GM18870 (cell line): ENCODE data around the gene LSR.
"Not testable (repeated sequence)": the region's sequence is repeated elsewhere in the genome, so short reads cannot be mapped to it uniquely, and the experiment has no call there.

Experiments used
- ATAC-seq: cut with Tn5 transposase; IDR thresholded peaks from one replicate; pipeline ENCODE4 v1.9.1; 2021; ENCODE audit warnings: moderate library complexity; ENCODE audit not compliant: unreplicated experiment

Gene LSR

DNA sequence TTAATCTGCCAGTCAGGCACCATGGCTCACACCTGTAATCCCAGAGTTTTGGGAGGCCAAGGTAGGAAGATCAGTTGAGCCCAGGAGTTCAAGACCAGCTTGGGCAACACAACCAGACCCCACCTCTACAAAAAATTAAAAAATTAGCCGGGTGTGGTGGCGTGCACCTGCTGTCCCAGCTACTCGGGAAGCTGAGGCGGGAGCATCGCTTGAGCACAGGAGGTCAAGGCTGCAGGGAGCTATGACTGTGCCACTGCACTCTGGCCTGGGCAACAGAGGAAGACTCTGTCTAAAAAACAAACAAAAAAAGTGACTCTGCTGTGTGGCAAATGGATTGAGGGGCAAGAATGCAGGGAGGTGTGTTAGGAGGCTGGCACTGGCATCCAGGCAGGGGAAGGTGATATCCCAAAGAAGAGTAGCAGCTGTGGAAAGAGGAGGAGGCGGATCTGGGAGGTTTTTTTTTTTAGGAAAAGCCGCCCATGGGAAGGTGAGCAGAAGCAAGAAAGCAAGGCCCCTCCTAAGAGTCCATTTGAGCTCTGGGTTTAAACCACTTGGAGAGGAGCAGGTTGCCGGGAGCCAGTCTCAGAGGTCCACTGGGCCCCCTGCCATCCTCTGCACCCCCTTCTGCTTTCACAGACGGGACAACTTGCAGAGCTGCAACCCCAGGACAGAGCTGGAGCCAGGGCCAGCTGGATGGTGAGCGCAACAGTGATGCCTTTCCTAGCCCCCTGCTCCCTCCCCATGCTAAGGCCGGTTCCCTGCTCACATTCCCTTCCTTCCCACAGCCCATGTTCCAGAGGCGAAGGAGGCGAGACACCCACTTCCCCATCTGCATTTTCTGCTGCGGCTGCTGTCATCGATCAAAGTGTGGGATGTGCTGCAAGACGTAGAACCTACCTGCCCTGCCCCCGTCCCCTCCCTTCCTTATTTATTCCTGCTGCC, 35.6 kb downstream of the LSR start:
- no peak for ATAC-seq

DNA sequence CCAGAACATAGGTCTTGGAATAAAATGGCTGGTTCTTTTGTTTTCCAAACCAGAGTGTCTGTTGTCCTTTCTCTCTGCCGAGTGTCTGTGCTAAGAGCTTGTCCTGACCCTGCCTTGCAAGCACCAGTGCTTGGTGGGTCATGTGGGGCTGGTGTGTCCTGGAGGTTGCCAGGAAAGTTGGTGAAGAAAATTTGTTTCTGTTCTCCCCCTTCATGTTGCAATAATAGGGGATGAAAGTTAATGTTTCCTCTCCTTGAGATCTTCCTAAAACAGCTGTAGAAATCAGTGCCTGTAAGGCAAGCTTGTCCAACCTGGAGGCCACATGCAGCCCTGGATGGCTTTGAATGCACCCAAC, 36.3 kb downstream of the LSR start:
- ATAC-seq, result no peak

DNA sequence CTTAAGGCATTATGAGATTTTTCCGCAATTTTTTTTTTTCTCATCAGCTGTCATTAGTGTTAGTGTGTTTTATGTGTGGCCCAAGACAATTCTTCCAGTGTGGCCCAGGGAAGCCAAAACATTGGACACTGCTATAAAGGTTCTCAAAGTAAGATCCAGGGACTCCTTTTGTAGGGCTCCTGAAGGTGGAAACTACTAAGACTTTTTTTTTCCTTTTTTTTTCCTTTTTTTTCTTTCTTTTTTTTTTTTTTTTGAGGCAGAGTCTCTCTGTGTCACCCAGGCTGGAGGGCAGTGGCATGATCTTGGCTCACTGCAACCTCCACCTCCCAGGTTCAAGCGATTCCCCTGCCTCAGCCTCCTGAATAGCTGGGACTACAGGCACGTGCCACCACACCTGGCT, 36.7 kb downstream of the LSR start:
- not testable (repeated sequence) for ATAC-seq

DNA sequence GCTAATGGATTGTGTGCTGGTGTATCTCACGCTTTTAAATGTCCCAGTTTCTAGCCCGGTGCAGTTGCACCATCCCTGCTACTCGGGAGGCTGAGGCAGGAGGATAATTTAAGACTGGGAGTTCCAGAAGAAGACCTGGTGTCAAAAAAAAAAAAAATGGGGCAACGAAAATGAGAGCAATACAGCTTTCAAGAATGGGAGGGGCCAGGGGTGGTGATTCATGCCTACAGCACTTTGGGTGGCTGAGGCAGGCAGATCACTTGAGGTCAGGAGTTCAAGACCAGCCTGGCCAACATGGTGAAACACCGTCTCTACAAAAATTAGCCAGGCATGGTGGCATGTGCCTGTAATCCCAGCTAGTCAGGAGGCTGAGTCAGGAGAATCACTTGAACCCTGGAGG, 37.3 kb downstream of the LSR start:
- not testable (repeated sequence) for ATAC-seq

DNA sequence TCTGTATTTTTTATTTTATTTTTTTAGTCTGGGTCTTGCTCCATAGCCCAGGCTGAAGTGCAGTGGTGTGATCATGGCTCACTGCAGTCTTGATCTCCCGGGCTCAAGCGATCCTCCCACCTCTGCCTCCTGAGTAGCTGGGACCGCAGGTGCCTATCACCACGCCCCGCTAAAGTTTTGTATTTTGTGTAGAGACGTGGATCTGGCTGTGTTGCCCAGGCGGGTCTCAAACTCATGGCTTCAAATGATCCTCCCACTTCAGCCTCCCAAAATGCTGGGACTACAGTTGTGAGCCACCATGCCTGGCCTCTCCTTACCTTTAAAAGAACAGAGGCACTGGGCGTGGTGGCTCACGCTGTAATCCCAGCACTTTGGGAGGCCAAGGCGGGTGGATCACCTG, 38.9 kb downstream of the LSR start:
- ATAC-seq, result no peak

DNA sequence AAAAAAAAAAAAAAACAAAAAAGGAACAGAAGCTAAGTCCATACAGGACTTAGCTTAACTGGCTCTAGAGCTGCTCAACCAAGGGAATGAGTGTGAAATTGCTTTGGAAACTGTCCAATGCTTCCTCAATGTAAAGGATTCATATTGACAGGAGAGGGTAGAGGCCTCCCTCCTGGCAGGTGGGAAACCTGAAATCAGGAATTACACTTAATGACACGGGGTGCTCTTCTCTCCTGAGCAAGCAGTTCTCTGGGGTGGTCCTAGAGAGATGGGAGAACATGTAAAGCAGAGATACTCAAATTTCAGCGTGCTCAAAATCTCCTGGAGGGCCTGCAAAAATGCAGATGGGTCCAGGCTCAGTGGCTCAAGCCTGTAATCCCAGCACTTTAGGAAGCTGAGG, 39.5 kb downstream of the LSR start:
- ATAC-seq, result no peak

DNA sequence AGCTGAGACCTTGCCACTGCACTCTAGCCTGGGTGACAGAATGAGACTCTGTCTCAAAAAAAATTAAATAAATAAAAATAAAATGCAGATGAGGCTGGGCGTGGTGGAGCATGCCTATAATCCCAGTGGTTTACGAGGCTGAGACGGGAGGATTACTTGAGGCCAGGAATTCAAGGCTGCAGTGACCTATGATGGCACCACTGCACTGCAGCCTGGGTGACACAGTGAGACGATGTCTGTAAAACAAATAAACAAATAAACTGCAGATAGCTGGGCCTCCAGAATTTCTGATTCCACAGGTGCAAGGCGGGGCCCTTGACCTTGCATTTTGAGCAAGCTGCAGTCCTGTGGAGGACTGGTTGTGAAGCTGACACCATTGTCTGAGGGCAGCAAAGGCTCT, 40.1 kb downstream of the LSR start:
- no peak for ATAC-seq

DNA sequence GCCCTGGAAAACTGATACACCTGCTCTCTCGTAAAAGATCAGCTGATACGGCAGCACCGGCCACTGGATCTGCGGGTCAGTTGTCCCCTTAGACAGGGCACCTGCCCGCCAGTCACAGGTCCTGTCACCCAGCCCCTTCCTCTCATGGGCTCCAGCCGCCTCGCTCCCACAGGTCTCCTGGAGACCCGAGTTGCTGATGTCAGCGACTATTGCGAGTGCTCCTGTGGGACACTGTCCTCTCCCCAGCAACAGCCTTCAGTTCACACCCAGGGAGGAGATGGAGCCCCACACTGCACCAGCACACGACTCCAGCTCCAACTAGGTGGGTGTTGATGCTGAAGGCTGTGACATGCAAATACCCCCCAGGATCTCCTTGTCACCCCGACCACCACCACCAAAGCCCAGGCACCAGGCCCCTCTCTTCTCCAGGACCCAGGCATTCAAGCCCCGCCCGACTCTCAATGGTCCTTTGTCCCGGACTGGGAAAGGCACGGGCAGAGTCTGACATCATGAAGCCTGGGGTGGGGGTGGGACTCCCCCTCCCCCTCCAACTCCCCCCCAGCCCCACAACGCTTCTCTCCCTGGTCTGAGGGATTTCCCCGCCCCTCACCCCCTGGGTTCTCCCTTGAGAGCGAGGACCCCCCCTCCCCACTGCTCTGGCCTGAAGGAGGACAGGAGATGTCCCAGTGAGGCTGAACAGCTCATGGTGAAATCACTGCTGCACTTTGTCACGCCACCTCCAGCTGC, 41.8 kb downstream of the LSR start:
- no peak for ATAC-seq

DNA sequence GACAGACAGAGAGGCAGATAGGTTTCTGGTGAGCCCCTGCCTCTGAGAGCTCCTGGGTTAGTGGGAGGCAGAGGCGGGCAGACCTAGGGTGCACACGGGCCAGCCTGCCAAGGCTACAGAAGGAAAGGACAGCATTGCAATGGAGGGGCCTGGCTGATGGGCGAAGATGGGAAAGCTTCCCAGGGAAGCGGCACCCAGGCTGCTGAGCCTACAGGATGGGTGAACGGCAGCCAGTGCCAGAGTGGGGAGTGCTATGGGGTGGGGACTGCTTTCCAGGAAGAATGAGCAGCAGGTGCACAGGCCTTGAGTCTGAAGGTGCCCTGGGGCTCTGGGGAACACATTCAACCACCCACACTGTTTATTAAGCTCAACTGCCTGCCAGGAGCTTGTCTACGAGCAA, 42.5 kb downstream of the LSR start:
- no peak for ATAC-seq

DNA sequence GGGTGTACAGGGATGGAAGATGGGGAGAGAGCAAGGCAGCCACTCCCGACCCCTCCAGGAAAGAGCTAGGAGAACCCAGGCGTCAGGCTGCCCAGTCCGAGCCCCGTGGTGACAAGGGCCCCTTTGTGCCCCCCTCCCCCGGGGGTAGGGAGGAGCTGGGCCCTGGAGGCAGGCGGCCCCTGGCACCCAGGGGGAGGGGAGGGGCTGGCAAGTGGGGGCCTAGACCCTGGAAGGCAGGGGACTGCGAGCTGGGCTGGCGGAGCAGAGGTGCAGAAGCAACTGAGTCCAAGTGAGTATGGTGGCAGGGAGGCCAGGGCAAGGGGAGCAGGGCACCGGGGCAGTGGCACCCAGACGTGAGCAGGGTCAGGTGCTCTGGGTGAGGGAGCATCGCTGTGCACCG, 43.1 kb downstream of the LSR start, which contains the start of gene MAG:
MAG (plus strand) TSS at position 246 of the 400 bp plus-strand sequence. CDS start 3,248 bp downstream, outside the sequence.
- ATAC-seq, result no peak

DNA sequence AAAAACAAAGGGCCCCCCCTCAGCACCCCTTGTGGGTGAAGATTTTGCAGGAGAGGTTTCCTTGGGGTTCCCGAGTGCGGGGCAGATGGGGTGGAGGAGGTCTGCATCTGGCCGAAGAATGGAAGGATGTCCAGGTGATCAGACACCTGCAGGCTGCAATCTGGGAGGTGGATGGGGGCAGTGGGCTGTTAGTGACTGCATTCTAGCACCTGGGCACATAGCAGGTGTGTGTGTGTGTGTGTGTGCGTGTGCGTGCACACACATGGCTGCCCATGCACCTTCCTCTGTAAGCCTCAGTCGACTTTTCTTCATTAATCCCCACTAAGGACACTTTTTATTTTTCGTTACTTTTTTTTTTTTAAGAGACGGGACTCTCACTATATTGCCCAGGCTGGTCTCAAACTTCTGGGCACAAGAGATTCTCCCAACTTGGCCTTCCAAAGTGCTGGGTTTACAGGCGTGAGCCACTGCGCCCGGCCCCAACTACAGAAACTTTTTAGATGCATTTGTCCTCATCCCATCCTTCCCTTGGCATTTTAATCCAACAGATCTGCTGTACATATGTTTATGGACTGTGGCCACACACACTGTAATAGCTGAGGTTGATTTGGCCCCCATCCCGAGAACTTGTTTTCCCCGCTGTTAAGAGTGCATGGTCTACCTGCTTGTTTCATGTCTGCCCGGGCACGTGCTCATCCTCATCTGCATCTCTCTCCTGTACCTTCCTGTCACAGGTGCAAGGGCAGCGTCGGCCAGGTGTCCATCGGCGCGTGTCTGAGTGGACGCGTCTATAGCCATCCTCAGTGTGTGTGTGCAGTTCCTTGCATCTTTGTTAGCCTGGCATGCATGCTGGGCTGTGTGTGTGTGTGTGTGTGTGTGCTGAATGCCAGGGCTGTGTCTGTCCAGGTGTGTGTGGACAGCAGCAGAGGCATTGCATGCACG, 43.9 kb downstream of the LSR start:
- no peak for ATAC-seq

DNA sequence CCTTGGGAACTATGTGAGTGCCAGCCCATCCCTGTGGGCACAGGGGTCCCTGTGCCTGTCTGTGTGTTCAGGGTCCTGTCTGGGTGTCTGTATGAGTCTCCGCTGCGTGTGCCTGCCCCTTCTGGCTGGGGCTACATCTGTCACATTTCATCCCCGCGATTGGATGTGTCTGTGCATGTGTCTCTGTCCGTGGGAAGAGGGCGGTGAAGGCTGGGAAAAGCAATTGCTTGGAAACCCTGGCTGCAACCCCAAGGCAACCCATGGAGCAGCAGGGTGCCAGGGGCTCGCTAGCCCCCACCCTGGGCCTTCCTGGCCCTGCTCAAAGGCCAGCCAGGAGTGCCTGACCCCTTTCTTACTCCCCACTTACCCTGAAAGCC, 44.5 kb downstream of the LSR start:
- ATAC-seq, result no peak

DNA sequence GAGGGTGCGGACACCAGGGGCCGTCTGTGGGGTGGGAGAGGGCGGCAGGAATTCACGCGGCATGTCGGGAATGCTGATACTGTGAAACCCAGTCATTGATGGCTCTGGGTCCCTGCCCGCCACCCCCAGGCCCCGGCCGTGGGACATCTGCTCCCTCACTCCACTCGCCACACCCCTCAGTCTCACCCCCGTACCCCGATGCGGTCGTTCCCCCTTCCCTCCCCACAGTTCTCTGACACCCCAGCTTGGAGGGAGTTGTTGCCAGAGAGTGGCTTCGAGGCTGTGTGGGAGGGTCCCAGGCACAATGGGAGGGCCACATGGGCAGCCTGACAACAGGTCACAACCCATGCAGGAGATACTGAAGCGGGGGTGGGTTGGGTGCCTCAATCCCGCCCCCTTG, 45.0 kb downstream of the LSR start:
- ATAC-seq, result no peak

DNA sequence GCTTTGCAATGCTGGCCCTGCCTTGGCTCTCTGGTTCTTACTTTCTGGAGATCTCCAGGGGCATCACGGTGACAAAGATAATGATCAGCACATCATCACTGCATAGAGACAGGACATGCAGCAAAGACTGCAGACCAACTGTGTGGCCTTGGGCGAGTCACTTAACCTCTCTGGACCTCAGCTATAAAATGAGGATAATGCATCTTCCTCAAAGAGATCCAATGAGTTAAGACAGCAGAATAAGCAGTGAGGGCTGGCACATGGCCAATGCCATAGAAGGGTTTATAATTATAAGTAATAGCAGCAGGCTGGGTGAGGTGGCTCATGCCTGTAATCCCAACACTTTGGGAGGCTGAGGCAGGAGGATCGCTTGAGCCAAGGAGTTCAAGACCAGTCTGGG, 45.5 kb downstream of the LSR start:
- ATAC-seq, result no peak

DNA sequence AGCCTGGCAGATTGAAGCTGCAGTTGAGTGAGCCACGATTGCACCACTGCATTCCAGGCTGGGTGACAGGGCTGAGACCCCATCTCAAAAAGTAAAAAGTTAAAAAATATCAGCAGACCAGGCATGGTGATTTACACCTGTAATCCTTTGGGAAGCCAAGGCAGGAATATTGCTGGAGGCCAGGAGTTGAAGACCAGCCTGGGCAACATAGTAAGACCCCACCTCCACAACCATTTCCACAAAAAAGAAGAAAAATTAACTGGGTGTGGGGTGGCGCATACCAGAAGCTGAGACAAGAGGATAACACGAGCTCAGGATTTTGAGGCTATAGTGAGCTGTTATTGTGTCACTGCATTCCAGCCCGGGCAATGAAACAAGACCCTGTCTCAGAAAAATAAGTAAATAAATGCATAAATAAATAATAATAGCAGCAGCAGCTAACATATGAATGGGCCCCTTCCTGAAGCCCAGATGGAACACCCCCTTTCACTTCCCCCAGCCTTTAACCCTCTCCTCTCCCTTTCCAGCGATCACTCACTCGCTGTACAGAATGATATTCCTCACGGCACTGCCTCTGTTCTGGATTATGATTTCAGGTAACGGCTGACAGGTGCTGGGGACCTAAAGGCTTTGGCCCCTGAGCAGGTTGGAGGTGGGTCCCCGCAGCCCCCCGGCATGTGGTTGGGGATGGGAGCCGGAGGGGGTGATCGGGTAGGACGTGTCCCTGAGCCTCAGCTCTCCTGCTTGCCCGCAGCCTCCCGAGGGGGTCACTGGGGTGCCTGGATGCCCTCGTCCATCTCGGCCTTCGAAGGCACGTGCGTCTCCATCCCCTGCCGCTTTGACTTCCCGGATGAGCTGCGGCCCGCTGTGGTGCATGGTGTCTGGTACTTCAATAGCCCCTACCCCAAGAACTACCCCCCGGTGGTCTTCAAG, 46.3 kb downstream of the LSR start:
- no peak for ATAC-seq

DNA sequence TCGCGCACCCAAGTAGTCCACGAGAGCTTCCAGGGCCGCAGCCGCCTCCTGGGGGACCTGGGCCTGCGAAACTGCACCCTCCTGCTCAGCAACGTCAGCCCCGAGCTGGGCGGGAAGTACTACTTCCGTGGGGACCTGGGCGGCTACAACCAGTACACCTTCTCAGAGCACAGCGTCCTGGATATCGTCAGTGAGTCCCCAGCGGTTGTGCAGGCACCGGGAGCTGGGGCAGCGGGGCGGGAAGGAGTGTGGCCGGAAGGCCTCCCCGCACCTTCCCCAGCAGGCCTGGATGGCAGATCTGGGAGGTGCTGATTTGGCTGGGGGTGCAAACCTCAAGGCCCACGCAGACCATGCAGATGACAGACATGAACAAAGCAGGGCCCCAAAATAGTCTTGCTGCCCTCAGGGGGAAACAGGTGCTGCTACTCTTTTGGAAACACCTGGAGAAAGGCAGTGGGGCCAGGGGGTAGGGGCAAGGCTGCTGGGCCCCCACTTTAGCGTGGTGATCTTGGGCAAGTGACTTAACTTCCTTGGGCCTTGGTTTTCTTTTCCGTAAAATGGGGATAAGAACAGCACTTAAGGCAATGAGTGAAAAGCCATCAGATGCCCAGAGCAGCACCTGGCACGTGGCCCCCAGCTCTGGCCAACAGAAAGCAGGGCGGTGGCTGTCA, 47.1 kb downstream of the LSR start:
- ATAC-seq, result no peak

DNA sequence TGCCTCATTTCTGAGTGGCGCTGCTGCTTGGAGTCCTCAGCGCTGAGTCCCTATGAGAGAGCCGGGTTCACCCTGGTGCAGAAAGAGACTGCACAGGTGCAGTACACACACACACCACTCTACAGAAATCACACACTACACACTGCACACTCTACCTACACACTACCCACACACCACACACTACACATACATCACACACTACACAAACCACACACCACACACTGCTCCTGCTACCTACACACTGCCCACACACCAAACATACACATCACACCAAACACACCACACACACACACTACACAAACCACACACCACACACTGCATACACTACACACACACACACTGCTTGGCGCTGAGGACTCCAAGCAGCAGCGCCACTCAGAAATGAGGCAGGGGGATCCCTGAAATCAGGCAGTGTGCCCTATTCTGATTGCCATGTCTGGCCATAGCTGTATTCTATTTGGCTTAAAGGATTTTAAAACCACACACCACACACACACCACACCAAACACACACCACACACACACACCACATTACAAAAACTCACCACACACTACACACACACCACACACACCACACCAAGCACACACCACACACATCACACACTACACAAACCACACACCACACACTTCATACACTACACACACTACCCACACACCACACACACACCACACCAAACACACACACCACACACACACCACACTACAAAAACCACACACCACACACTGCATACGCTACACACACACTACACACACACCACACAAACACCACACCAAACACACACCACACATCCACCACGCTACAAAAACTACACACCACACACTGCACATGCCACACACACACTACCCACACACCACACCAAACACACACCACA, 48.1 kb downstream of the LSR start:
- no peak for ATAC-seq

DNA sequence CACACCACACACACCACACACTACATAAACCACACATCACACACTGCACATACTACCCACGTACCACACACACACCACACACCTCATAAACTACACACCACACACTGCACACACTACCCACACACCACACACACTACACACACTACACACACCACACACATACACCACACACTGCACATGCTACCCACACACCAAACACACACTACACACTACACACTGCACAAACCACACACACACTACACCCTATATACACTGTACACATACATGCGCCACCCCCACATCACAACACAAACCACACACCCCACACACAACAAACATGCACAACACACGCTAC, 48.7 kb downstream of the LSR start:
- ATAC-seq, result no peak

DNA sequence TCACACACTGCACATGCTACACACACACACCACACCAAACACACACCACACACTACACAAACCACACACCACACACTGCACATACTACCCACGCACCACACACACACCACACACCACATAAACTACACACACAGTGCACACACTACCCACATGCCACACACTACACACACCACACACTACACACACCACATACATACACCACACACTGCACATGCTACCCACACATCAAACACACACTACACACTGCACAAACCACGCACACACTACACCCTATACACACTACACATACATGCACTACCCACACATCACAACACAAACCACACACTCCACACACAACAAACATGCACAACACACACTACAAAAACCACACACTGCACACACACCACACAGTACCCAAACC, 49.1 kb downstream of the LSR start:
- ATAC-seq, result no peak
